Activated CD4-positive, alpha-beta memory T cell treated with anti-CD3 and anti-CD28 coated beads for 36 hours (primary cell): Measurements from ENCODE around the gene DYNC1I1. TPM values are rescaled to one million over a fixed set of nuclear protein-coding genes. Genes with fewer than 3 reads are reported as not detected.

Experiments
- total RNA-seq, 2 experiments: library from RNA; stranded (reverse); gene quantifications; one replicate each; pipeline ENCODE4 v1.2.3, GENCODE V29; 2021

The DYNC1I1 gene
- total RNA-seq, 2 experiments from 2014 or later, result not detected

Other genes with a start within 250 kb of the DYNC1I1 start
- gene PDK4, start 176.0 kb upstream of the DYNC1I1 start, total RNA-seq, result not detected